SK-N-SH (cell line): ENCODE measurements around the gene NAPEPLD. TPM values are rescaled to one million over a fixed set of nuclear protein-coding genes. Genes with fewer than 3 reads are reported as not detected.

Experiments used
- CTCF ChIA-PET: fragments of 300-600, 350-600 bp; formaldehyde crosslinking; extraction: SDS; loops from one replicate; lab custom pipeline; 2021; lab: Yijun Ruan, JAX
- POLR2A ChIA-PET: fragments of 350-600 bp; sonication (Branson Sonifier 250); formaldehyde crosslinking; extraction: SDS; loops from one replicate; lab custom pipeline; 2020; ENCODE audit warnings: antibody characterized with exemption, inconsistent platforms; lab: Yijun Ruan, JAX
- DNase-seq: peaks from one replicate; pipeline ENCODE4 v3.0.0; 2012
- H2AFZ ChIP-seq: fragments of 200-600 bp; sonication (generic); 2 replicates; pipeline ENCODE4 v1.8.1; 2016; ENCODE audit warnings: antibody characterized with exemption, mild to moderate bottlenecking, low read depth
- H3F3A ChIP-seq: fragments of 200-600 bp; sonication (generic); replicated peaks from 2 replicates; pipeline ENCODE3; 2016; ENCODE audit warnings: antibody characterized with exemption, mild to moderate bottlenecking; ENCODE audit not compliant: insufficient read depth
- H3K27ac ChIP-seq, 2 experiments: fragments of 200-500 bp in 1 of 2; fragments of 200-600 bp in 1 of 2; sonication (Bioruptor generic) in 1 of 2; sonication (generic), shearing (Covaris generic) in 1 of 2; 2 replicates each; pipeline versions ENCODE4 v1.5.1 to v1.6.1; 2014 to 2016; ENCODE audit warnings: low read depth in 2 of 2, inconsistent platforms in 1 of 2, low read length in 1 of 2, mild to moderate bottlenecking in 1 of 2, mixed read lengths in 1 of 2
- H3K27me3 ChIP-seq: fragments of 200-600 bp; sonication (generic), shearing (Covaris generic); 2 replicates; pipeline ENCODE4 v1.6.1; 2016; ENCODE audit warnings: mixed run types; ENCODE audit not compliant: insufficient read depth
- H3K36me3 ChIP-seq, 2 experiments: fragments of 200-500 bp in 1 of 2; fragments of 200-600 bp in 1 of 2; sonication (Bioruptor generic) in 1 of 2; sonication (generic) in 1 of 2; replicated peaks in 1 of 2; 2 replicates each; pipeline versions ENCODE3 to v1.5.1; 2014 to 2016; ENCODE audit warnings: low read length in 1 of 2, mild to moderate bottlenecking in 1 of 2; ENCODE audit not compliant: insufficient read depth in 2 of 2, control insufficient read depth in 1 of 2
- H3K4me1 ChIP-seq, 2 experiments: fragments of 200-500 bp in 1 of 2; fragments of 200-600 bp in 1 of 2; sonication (Bioruptor generic) in 1 of 2; sonication (generic), shearing (Covaris generic) in 1 of 2; 2 replicates each; pipeline versions ENCODE4 v1.5.1 to v1.6.1; 2014 to 2016; ENCODE audit warnings: low read depth in 1 of 2, low read length in 1 of 2, mixed run types in 1 of 2; ENCODE audit not compliant: insufficient read depth in 2 of 2, control insufficient read depth in 1 of 2
- H3K4me2 ChIP-seq: fragments of 200-600 bp; sonication (generic), shearing (Covaris generic); 2 replicates; pipeline ENCODE4 v1.6.1; 2017; ENCODE audit warnings: mixed run types
- H3K4me3 ChIP-seq, 2 experiments: fragments of 200-500 bp in 1 of 2; fragments of 200-600 bp in 1 of 2; sonication (Bioruptor generic) in 1 of 2; sonication (generic), shearing (Covaris generic) in 1 of 2; 2 replicates each; pipeline versions ENCODE4 v1.5.1 to v1.8.1; 2014 to 2016; ENCODE audit warnings: low read depth in 2 of 2, inconsistent platforms in 1 of 2, low read length in 1 of 2, mild to moderate bottlenecking in 1 of 2, mixed read lengths in 1 of 2, moderate library complexity in 1 of 2
- H3K79me2 ChIP-seq: fragments of 200-600 bp; sonication (generic); 2 replicates; pipeline ENCODE4 v1.8.1; 2017; ENCODE audit warnings: mild to moderate bottlenecking; ENCODE audit not compliant: insufficient read depth
- H3K9ac ChIP-seq: fragments of 200-600 bp; sonication (generic); 2 replicates; pipeline ENCODE4 v1.6.1; 2017; ENCODE audit warnings: mixed run types
- H3K9me2 ChIP-seq: fragments of 200-600 bp; sonication (generic); 2 replicates; pipeline ENCODE4 v1.6.1; 2017; ENCODE audit warnings: mixed run types
- H3K9me3 ChIP-seq: fragments of 200-600 bp; sonication (generic); 2 replicates; pipeline ENCODE4 v1.6.1; 2017; ENCODE audit warnings: mixed run types, mild to moderate bottlenecking, moderate library complexity
- H4K20me1 ChIP-seq: fragments of 200-600 bp; sonication (generic); 2 replicates; pipeline ENCODE4 v1.6.1; 2017; ENCODE audit warnings: mild to moderate bottlenecking, mixed run types; ENCODE audit not compliant: insufficient read depth
- CHD2 ChIP-seq: fragments of 150-350 bp; IDR thresholded peaks from 2 replicates; pipeline ENCODE4 v1.6.1; 2018; ENCODE audit warnings: low read length; ENCODE audit not compliant: partially characterized antibody
- CTCF ChIP-seq: fragments of 200-600 bp; sonication (generic); IDR thresholded peaks from 2 replicates; pipeline ENCODE4 v1.6.1; 2017; ENCODE audit warnings: antibody characterized with exemption, mild to moderate bottlenecking, moderate library complexity
- EZH2phosphoT487 ChIP-seq: fragments of 200-600 bp; sonication (generic); IDR thresholded peaks from 2 replicates; pipeline ENCODE4 v1.6.1; 2017; ENCODE audit warnings: low read depth, mixed run types, mild to moderate bottlenecking, antibody characterized with exemption, moderate library complexity, borderline replicate concordance
- FOSL2 ChIP-seq: IDR thresholded peaks from 2 replicates; pipeline ENCODE4 v1.4.0; 2012; ENCODE audit warnings: low read depth, mild to moderate bottlenecking, moderate library complexity, borderline replicate concordance
- FOXJ3 ChIP-seq: sonication (generic); formaldehyde crosslinking; IDR thresholded peaks from 2 replicates; pipeline ENCODE4 v1.5.1; 2020; ENCODE audit warnings: mild to moderate bottlenecking, missing genetic modification reagents
- FOXM1 ChIP-seq: IDR thresholded peaks from 2 replicates; pipeline ENCODE4 v1.4.0; 2012; ENCODE audit warnings: low read depth, mild to moderate bottlenecking
- JUND ChIP-seq: IDR thresholded peaks from 2 replicates; pipeline ENCODE4 v1.4.0; 2012
- MEF2A ChIP-seq: IDR thresholded peaks from 2 replicates; pipeline ENCODE4 v1.4.0; 2012; ENCODE audit warnings: low read depth, borderline replicate concordance
- MXI1 ChIP-seq: IDR thresholded peaks from 2 replicates; pipeline ENCODE4 v1.6.1; 2012; ENCODE audit warnings: mild to moderate bottlenecking, low read depth, low read length, improper control_type of control experiment
- POLR2AphosphoS5 ChIP-seq: IDR thresholded peaks from 2 replicates; pipeline ENCODE4 v1.6.1; 2012; ENCODE audit warnings: low read depth, low read length
- RAD21 ChIP-seq: IDR thresholded peaks from 2 replicates; pipeline ENCODE4 v1.6.1; 2012; ENCODE audit warnings: mild to moderate bottlenecking, low read length
- REST ChIP-seq: IDR thresholded peaks from 2 replicates; pipeline ENCODE4 v1.6.1; 2012; ENCODE audit warnings: mild to moderate bottlenecking, low read depth, low read length, moderate library complexity
- SIN3A ChIP-seq: IDR thresholded peaks from 2 replicates; pipeline ENCODE4 v1.6.1; 2012; ENCODE audit warnings: low read depth, mild to moderate bottlenecking, low read length, moderate library complexity, borderline replicate concordance
- SMC3 ChIP-seq: IDR thresholded peaks from 2 replicates; pipeline ENCODE4 v1.6.1; 2012; ENCODE audit warnings: low read depth, low read length, improper control_type of control experiment
- USF1 ChIP-seq: IDR thresholded peaks from 2 replicates; pipeline ENCODE4 v1.4.0; 2012; ENCODE audit warnings: low read depth, borderline replicate concordance
- WGBS: methylation state at CpG from one replicate; pipeline ENCODE4 v1.1.6; 2017; ENCODE audit warnings: low lambda C conversion rate; 5-methylcytosine and 5-hydroxymethylcytosine counted together
- polyA plus RNA-seq, 3 experiments: library from polyadenylated mRNA; depleted of rRNA; stranded (reverse); fragments of >200 nt; gene quantifications; 2 replicates each; pipeline ENCODE4 v1.2.3, GENCODE V29; 2012
- TF ChIP-seq, protein P1 (sequence below): IDR thresholded peaks from 2 replicates; pipeline ENCODE4 v1.4.0; 2012; ENCODE audit warnings: low read depth
- TF ChIP-seq, protein P2 (sequence below): fragments of 150-350 bp; IDR thresholded peaks from 2 replicates; pipeline ENCODE4 v1.6.1; 2016; ENCODE audit warnings: mild to moderate bottlenecking, low read depth, low read length

NAPEPLD gene
- polyA plus RNA-seq, 1 of the 3 experiments (the other 2 are of a cell fraction), result 4.6 TPM

DNA sequence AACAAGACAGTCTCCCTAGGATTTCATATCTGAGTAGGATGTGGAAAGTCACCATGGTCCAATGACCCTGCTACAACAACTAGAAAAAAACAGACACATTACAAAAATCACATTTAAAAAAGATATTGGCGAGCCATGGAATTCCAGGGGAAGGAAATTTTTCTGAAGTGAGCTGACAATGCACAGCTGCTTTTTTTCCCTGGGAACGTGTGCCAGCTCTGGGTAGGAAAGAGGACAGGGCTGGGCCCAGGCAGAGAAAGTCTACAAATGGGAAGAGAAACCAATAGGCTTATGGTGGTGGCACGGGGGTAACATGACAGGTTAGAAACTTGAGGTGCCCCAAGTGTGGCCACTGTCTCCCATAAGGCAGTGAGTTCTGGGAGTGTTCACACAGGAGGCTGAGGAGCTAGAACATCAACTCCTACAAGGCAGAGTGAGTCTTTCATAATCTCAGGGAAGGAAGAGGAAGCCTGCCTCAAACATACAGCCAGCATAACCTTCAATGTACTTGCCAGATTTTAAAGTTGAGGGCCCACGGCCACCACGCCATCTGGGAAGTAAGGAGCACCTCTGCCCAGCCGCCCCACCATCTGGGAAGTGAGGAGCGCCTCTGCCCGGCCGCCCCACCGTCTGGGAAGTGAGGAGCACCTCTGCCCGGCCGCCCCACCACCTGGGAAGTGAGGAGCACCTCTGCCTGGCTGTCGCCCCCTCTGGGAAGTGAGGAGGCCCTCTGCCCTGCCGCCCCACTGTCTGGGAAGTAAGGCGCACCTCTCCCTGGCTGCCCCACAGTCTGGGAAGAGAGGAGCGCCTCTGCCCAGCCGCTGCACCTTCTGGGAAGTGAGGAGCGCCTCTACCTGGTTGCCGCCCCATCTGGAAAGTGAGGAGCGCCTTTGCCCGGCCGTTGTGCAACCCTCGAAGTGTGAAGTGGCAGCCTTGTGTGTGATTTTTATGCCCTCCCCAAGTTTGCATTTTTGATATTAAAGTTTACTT lies 80.2 kb downstream of the NAPEPLD start:
- no peak overlapping the region for H3K4me3 ChIP-seq
- 85% methylated on average over 20 of the region's 23 CpGs for WGBS
- no peaks in the 10 kb centered on the region for H3K27me3 ChIP-seq
- TF ChIP-seq CHD2 (no peak), FOXJ3 (CRISPR knock-in tag) (no peak), SIN3A (no peak), MXI1 (no peak), FOXM1 (no peak), MEF2A (no peak), RAD21 (no peak), USF1 (no peak), REST (no peak), EZH2phosphoT487 (no peak), SMC3 (no peak), POLR2AphosphoS5 (no peak), JUND (no peak), CTCF (no peak), FOSL2 (no peak)
- TF ChIP-seq, protein P1, sequence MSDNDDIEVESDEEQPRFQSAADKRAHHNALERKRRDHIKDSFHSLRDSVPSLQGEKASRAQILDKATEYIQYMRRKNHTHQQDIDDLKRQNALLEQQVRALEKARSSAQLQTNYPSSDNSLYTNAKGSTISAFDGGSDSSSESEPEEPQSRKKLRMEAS, result no peak
- TF ChIP-seq, protein P2, sequence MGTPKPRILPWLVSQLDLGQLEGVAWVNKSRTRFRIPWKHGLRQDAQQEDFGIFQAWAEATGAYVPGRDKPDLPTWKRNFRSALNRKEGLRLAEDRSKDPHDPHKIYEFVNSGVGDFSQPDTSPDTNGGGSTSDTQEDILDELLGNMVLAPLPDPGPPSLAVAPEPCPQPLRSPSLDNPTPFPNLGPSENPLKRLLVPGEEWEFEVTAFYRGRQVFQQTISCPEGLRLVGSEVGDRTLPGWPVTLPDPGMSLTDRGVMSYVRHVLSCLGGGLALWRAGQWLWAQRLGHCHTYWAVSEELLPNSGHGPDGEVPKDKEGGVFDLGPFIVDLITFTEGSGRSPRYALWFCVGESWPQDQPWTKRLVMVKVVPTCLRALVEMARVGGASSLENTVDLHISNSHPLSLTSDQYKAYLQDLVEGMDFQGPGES, result no peak
- TF ChIP-seq, all 33 proteins: peak for 0
- Histone ChIP-seq H3K9me3 (no peaks in the 10 kb centered on the region), H2AFZ (no peak overlapping the region), H3K9me2 (no peaks in the 10 kb centered on the region), H3K36me3 (no peaks in the 10 kb centered on the region), H3K27ac (no peak overlapping the region), H3K9ac (no peak overlapping the region), H3K4me2 (no peak overlapping the region), H4K20me1 (no peaks in the 10 kb centered on the region), H3K4me1 (peaks cover 0 to 4% of the 10 kb centered on the region in 2 experiments; a peak in 1 of 4 replicates), H3F3A (peaks cover under 1% of the 10 kb centered on the region), H3K79me2 (peaks cover 7% of the 10 kb centered on the region; the same call in 1 of the 2 replicates)
- POLR2A ChIA-PET, result no interaction called here
- no peak for DNase-seq
- CTCF ChIA-PET, result interaction anchor here (0.9 kb wide), 1 partner anchor 12 kb away, joined by 3 read pairs; no protein-coding TSS in a partner anchor
